GM18951 (cell line): ENCODE results near the gene GJC1.

Experiments used
- POLR2A ChIP-seq: IDR thresholded peaks from 4 replicates; pipeline ENCODE4 v1.6.1; 2011; ENCODE audit warnings: mild to moderate bottlenecking; ENCODE audit not compliant: insufficient read length, insufficient read depth; ENCODE audit errors: extremely low read depth
- in situ Hi-C: fragments of 300-500 bp; cut with MboI; formaldehyde crosslinking; loops from one replicate; pipeline ENCODE4 v1.12.0; 2022; ENCODE audit warnings: low sequenced_read_pairs, mixed read lengths, inconsistent platforms; ENCODE audit not compliant: unreplicated experiment

GJC1 gene

GRCh38 chr17:44807093-44807816, 22.8 kb downstream of the GJC1 start:
- TF ChIP-seq POLR2A, result no peak
- in situ Hi-C loops, result no loop called here

- in situ Hi-C loops, result no loop called here
These were observed 25.6 kb downstream of the GJC1 start for GRCh38 chr17:44804302-44805089.

GRCh38 chr17:44801880-44802279, 28.2 kb downstream of the GJC1 start:
- TF ChIP-seq POLR2A, result no peak
- in situ Hi-C loops, result no loop called here

More at GRCh38 chr17:44804302-44805089, 25.6 kb downstream of the GJC1 start:
- no peak for TF ChIP-seq POLR2A

DNA sequence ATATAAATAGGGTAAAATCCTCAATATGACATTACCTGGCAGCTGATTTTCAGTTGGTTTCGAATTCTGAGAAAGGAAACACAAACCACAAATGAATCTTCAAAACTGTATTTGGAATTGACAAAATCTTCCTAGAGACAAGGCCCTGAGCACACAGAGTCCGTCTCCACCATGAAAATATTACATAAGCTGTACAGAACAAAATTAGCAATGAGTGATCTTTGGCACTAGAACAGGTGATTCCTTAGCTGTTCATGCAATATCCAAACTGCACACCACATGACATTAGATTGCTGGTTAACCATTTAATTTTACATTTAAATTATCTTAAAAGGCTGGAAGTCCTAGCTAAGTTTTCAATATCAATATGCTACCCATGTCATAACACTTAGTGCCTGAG, 31.7 kb downstream of the GJC1 start:
- no peak for TF ChIP-seq POLR2A
- in situ Hi-C loops, result no loop called here

DNA sequence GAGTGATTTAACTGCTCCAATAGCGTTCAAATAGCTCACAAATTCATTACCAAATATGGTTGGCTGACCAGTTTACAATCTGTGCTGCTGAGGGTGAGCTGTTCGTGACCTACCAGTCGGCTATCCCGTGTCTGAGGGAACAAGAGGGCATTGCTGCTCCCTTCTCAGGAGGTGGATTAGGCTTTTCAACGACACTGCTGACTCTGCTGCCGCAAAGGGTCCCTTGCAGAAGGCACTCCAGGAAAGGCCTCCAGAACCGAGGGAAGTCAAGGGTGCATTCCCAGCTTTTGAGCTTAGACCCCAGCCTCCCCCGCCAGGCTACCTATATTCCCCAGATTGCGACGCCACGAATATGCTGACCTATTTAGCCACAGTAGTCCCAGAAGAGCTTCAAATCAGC, 32.3 kb downstream of the GJC1 start:
- TF ChIP-seq POLR2A, result no peak
- in situ Hi-C loops, result no loop called here

GRCh38 chr17:44796731-44797130, 33.4 kb downstream of the GJC1 start:
- in situ Hi-C loops, result no loop called here
- no peak for TF ChIP-seq POLR2A

DNA sequence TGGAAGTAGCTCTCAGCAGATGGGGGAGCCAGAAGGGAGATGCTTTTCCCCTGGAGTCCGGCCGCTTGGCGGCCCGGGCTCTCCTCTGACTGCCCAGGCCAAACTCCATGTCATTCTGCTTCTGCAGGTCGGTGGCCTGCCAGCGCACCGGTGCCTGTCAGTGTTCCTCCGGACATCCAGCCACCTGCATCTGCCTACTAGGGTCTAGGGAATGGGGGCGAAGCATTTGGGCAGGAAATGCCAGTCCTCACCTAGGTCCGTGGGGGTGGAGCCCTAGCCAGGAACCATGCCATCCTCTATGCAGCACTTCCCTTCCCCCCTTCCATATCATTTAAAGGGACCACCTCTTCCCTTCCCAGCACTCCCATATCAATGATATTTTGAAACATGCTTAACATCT, 34.2 kb downstream of the GJC1 start:
- TF ChIP-seq POLR2A, result no peak
- in situ Hi-C loops, result no loop called here

DNA sequence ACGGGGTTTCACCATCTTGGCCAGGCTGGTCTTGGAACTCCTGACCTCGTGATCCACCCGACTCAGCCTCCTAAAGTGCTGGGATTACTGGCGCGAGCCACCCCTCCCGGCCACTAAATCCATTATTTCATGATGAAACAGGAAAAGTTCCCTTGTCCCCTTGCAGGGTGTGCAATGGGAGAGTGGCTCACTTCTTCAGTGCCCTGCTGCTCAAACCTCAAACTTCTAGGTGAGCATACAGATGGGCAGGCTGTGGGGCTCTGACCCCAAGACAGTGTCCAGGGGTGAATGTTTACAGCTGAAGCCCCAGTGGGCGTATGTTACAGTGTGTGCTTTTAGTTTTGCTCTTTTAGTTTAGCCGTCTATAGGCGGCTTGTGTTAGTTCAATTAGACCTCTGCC, 34.7 kb downstream of the GJC1 start:
- no peak for TF ChIP-seq POLR2A
- in situ Hi-C loops, result no loop called here

- TF ChIP-seq POLR2A, result no peak
These were observed 35.2 kb downstream of the GJC1 start for GRCh38 chr17:44794851-44795413.

GRCh38 chr17:44793885-44794842, 35.9 kb downstream of the GJC1 start:
- in situ Hi-C loops, result no loop called here
- TF ChIP-seq POLR2A, result no peak

More at GRCh38 chr17:44794851-44795413, 35.2 kb downstream of the GJC1 start:
- in situ Hi-C loops, result no loop called here

DNA sequence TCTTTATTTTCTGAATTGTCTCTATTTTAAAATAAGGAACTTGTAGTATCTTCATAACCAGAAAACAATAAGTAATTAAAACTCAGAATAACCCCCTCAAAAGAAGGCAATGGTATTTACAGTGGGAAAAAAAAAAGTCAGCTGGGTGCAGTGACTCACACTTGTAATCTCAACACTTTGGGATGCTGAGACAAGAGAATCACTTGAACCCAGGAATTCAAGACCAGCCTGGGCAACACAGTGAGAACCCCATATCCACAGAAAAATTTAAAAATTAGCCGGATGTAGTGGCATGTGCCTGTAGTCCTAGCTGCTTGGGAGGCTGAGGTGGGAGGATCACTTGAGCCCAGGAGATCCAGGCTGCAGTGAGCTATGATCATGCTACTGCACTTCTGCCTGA, 37.8 kb downstream of the GJC1 start:
- in situ Hi-C loops, result no loop called here
- TF ChIP-seq POLR2A, result no peak

GRCh38 chr17:44788139-44788538, 41.9 kb downstream of the GJC1 start:
- in situ Hi-C loops, result no loop called here
- TF ChIP-seq POLR2A, result no peak
